Transverse colon (tissue), 3 donors: ENCODE results near the gene NR4A1.

Experiments used
- EP300 ChIP-seq: sonication (generic); formaldehyde crosslinking; IDR thresholded peaks from one replicate; pipeline ENCODE4 v1.6.1; 2017; ENCODE audit warnings: antibody characterized with exemption, low read depth
- POLR2A ChIP-seq: fragments of 450-650 bp; IDR thresholded peaks from one replicate; pipeline ENCODE4 v1.6.1; 2016; ENCODE audit warnings: antibody characterized with exemption, mild to moderate bottlenecking, moderate library complexity
- TF ChIP-seq, protein P1 (sequence below), 5 experiments: fragments of 200-600 bp in 3 of 5; fragments of 450-650 bp in 2 of 5; sonication (generic) in 3 of 5; IDR thresholded peaks; 1 replicate in 2 of 5; 2 replicates in 3 of 5; pipeline ENCODE4 v1.5.1; 2016 to 2017; ENCODE audit warnings: antibody characterized with exemption in 5 of 5, inconsistent platforms in 3 of 5, mild to moderate bottlenecking in 2 of 5, moderate library complexity in 1 of 5

DNA sequence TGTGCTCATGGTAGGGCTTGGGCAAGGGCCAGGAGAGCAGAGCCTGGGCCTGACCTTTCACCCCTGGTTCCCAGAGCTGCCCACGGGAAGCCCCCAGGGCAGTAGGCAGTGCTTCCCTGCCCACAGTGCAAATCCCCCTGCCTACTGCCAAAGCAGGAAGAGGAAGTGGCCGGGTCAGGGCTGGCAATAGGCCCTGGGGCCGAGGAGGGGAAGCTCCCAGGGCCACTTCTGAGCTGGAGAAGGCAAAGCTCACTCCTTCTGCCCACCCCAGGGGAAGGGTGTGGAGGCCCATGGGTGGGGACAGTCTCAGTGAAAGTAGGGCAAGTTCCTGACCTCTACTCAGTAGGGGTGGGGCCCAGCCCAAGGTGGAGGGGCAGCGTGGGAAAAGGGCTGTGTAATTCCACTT lies 5.4 kb upstream of the NR4A1 start:
- TF ChIP-seq, protein P1, sequence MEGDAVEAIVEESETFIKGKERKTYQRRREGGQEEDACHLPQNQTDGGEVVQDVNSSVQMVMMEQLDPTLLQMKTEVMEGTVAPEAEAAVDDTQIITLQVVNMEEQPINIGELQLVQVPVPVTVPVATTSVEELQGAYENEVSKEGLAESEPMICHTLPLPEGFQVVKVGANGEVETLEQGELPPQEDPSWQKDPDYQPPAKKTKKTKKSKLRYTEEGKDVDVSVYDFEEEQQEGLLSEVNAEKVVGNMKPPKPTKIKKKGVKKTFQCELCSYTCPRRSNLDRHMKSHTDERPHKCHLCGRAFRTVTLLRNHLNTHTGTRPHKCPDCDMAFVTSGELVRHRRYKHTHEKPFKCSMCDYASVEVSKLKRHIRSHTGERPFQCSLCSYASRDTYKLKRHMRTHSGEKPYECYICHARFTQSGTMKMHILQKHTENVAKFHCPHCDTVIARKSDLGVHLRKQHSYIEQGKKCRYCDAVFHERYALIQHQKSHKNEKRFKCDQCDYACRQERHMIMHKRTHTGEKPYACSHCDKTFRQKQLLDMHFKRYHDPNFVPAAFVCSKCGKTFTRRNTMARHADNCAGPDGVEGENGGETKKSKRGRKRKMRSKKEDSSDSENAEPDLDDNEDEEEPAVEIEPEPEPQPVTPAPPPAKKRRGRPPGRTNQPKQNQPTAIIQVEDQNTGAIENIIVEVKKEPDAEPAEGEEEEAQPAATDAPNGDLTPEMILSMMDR (IDR thresholded peaks at IDR 0.05) = no peak
- TF ChIP-seq POLR2A = no peak
- no peak for TF ChIP-seq EP300
